G401 (cell line): ENCODE results near the gene NAV2. TPM values are rescaled to one million over a fixed set of nuclear protein-coding genes. Genes with fewer than 3 reads are reported as not detected.

ENCODE experiments used
- DNase-seq: peaks from one replicate; pipeline ENCODE4 v3.0.0-alpha.2; 2015; ENCODE audit warnings: low spot score
- in situ Hi-C: cut with HindIII; loops from 2 replicates; pipeline ENCODE4 v1.10.0; 2016; ENCODE audit warnings: low sequenced_read_pairs, mixed read lengths
- total RNA-seq: library from RNA; depleted of rRNA; stranded (reverse); fragments of >200 nt; shearing (Covaris generic); gene quantifications from 2 replicates; pipeline ENCODE4 v1.2.3, GENCODE V29; 2014

The NAV2 gene
- total RNA-seq, 1 experiment from 2014 or later: 4.2 TPM

GRCh38 chr11:19683141-19683805 lies 29.4 kb upstream of the NAV2 start:
- in situ Hi-C loops: no loop called here
- peak; percentile 97 for DNase-seq

GRCh38 chr11:19683862-19684491 lies 28.7 kb upstream of the NAV2 start:
- DNase-seq: no peak
- in situ Hi-C loops: no loop called here

GRCh38 chr11:19686234-19686633 lies 26.4 kb upstream of the NAV2 start:
- in situ Hi-C loops: no loop called here
- DNase-seq: no peak

GRCh38 chr11:19687392-19687791 lies 25.2 kb upstream of the NAV2 start:
- in situ Hi-C loops: no loop called here
- no peak for DNase-seq

GRCh38 chr11:19689281-19690000 lies 23.2 kb upstream of the NAV2 start:
- no peak for DNase-seq
- in situ Hi-C loops: no loop called here

GRCh38 chr11:19690885-19691284 lies 21.8 kb upstream of the NAV2 start:
- in situ Hi-C loops: no loop called here
- no peak for DNase-seq

- in situ Hi-C loops: no loop called here
Measured at GRCh38 chr11:19691815-19692500, 20.7 kb upstream of the NAV2 start.

GRCh38 chr11:19693146-19693545 lies 19.5 kb upstream of the NAV2 start:
- in situ Hi-C loops: no loop called here
- no peak for DNase-seq

More at GRCh38 chr11:19691815-19692500, 20.7 kb upstream of the NAV2 start:
- peak; percentile 92 for DNase-seq

GRCh38 chr11:19694796-19695345 lies 17.8 kb upstream of the NAV2 start:
- in situ Hi-C loops: no loop called here
- no peak for DNase-seq

- in situ Hi-C loops: no loop called here
- DNase-seq: peak; percentile 58
Measured at GRCh38 chr11:19696073-19696472, 16.6 kb upstream of the NAV2 start.

GRCh38 chr11:19696904-19697303 lies 15.7 kb upstream of the NAV2 start:
- in situ Hi-C loops: no loop called here
- no peak for DNase-seq

- peak; percentile 81 for DNase-seq
- in situ Hi-C loops: no loop called here
Measured at GRCh38 chr11:19697721-19698121, 14.9 kb upstream of the NAV2 start.

- in situ Hi-C loops: no loop called here
- DNase-seq: no peak
Measured at GRCh38 chr11:19698493-19699292, 13.9 kb upstream of the NAV2 start.

- in situ Hi-C loops: no loop called here
- DNase-seq: no peak
Measured at GRCh38 chr11:19701421-19701820, 11.2 kb upstream of the NAV2 start.

- no peak for DNase-seq
- in situ Hi-C loops: no loop called here
Measured at GRCh38 chr11:19702620-19703019, 10.0 kb upstream of the NAV2 start.

GRCh38 chr11:19703211-19703610 lies 9.4 kb upstream of the NAV2 start:
- DNase-seq: no peak
- in situ Hi-C loops: no loop called here

- in situ Hi-C loops: no loop called here
- no peak for DNase-seq
Measured at GRCh38 chr11:19704213-19704612, 8.4 kb upstream of the NAV2 start.

GRCh38 chr11:19705936-19706335 lies 6.7 kb upstream of the NAV2 start:
- in situ Hi-C loops: no loop called here
- no peak for DNase-seq

- no peak for DNase-seq
- in situ Hi-C loops: no loop called here
Measured at GRCh38 chr11:19711911-19712280, 741 bp upstream of the NAV2 start.
